Mesenteric fat pad (tissue), 1 donor: ENCODE data around the gene ABCC10. TPM values are rescaled to one million over a fixed set of nuclear protein-coding genes. Genes with fewer than 3 reads are reported as not detected.
"Not testable (repeated sequence)": the region's sequence is repeated elsewhere in the genome, so short reads cannot be mapped to it uniquely, and the experiment has no call there.

ENCODE experiments used
- DNase-seq: peaks from one replicate; pipeline ENCODE4 v3.0.0-alpha.2; 2020; ENCODE audit warnings: low spot score
- total RNA-seq: library from RNA; stranded (reverse); fragmentation: NEBNext Ultra II Directional; extraction: Animal tissue kit (Norgen Biotek cat#: 25700); gene quantifications from one replicate; pipeline ENCODE4 v1.2.1, GENCODE V29; 2021
- donor health status: DM: yes; HTN: yes; CAD: no.

Gene ABCC10
- total RNA-seq, 1 donor from 2014 or later = 22.0 TPM

DNA sequence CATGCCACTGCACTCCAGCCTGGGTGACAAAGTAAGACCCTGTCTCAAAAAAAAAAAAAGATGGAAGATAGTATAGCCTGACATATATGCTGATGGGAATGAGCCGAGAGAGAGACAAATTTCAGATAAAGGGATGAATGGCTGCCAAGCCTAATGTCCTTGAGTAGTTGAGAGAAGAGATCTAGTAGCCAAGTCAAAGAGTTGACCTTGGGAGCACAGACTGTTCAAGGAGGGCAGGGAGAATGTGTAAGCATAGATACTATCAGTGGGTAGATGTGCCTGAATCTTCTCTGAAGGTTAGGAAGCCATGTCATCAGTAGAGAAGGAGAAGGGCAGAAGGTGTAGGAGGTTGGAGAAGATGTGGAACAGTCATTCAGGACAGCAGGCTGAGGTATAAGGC, 20.0 kb upstream of the ABCC10 start:
- no peak for DNase-seq

DNA sequence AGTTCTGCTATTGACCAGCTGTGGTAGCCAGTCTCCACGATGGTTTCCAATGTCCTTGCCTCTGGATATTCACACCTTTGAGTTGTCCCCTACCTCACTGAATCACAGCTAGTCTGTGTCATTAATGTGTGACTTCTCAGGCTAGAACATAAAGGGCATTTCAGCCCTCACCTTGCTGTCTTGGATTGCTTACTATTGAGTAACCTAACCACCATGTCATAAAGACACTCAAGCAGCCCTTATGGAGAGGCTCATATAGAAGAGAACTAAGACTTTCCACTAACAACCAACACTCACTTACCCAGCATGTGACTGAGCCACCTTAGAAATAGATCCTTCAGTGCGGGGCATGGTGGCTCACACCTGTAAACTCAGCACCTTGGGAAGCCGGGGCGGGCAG, 19.1 kb upstream of the ABCC10 start:
- DNase-seq = no peak

DNA sequence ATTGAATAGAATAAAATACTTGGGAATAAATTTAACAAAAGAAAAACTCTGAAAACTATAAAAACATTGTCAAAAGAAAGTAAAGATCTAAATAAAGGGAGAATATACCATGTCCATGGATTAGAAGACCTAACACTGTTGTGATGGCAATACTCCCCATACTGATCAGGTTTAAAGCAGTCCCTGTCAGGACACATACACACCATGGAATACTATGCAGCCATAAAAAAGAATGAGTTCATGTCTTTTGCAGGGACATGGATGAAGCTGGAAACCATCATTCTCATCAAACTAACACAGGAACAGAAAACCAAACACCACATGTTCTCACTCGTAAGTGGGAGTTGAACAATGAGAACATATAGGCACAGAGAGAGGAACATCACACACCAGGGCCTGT, 16.6 kb upstream of the ABCC10 start:
- not testable (repeated sequence) for DNase-seq

DNA sequence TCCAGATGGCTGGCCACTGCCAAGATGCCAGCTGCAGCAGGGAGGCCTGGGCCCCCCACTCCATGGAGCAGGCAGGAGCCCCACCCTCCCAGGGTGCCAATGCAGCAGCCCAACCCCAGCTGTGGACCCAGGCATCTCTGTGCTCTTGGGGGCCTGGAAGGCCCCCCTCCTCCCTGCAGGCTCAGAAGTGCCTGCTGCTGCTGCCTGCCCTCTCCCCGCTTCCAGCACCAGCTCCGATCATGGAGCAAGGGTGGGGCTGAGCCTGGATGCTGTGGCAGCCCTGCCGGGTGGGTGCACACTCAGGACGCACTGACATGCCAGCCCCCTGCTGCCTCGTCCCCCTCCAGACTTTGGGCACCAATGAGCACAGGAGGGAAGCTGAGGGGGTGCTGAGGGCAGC, 14.8 kb upstream of the ABCC10 start:
- DNase-seq = no peak

DNA sequence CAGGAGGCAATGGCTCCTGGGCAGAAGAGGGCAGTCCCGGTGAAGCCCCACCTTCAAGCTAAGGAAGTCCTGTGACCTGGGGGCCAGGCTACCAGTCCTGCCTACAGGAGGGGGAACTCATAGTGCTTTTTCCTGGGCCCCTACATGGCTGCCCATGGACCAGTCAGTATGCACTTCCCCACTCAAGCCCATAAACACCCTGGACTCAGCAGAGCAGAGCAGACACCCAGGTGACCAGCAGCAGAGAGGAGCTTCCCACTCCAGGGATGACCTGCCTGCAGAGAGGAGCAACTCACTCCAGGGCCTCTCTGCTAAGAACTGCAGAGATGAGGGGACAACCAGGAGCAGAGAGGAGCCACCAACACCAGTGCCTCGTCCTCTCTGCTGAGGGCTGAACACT, 14.3 kb upstream of the ABCC10 start:
- DNase-seq = no peak

DNA sequence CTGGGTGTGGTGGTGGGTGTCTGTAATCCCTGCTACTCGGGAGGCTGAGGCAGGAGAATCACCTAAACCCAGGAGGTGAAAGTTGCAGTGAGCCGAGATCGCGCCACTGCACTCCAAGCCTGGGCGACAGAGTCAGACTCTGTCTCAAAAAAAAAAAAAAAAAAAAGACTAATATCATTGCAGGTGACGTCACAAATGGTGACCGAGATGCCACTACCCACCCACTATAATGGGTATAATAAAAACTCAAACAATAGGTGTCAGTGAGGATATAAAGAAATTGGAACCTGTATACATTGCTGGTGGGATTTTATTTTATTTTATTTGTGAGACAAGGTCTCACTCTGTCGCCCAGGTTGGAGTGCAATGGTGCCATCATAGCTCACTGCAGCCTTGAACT, 12.1 kb upstream of the ABCC10 start:
- DNase-seq = not testable (repeated sequence)

DNA sequence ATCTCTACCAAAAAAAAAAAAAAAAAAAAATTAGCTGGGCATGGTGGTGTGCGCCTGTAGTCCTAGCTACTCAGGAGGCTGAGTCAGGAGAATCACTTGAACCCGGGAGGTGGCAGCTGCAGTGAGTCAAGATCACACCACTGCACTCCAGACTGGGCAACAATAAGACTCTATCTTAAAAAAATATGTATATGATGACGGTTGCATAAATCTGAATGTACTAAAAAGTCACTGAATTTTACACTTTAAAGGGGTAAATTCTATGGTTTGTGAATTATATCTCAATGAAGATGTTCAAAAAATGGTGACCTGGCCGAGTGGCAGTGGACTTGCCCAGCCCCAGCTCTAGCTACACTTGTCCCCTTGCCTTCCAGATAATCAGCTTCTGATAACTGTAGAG, 10.4 kb upstream of the ABCC10 start:
- no peak for DNase-seq

DNA sequence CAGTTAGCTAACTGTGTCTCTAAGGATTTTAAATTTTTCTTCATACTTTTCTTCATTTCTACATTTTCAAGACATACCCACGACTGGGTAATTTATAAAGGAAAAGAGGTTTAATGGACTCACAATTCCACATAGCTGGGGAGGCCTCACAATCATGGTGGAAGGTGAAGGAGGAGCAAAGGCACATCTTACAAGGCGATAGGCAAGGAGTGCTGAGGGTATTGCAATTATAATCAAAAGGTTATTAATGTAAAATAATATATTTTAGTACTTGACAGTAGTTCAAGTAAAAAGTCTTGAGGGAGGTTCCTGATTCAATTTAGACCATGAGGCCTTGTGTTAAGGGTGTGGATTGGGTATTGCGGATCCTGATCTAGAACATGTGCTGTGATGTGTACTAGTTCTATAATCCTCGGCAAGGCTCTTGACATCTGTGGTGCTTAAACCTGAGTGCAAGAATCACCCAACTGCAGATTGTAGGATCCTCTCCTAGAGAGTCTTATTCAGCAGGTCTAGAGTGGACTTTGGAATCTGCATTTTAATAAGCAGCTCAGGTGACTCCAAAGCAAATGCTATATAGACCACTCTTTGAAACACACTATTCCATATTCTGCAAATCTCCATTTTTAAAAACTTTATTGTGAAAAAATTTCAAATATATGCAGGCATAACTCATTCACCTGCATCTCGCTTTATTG, 7.2 kb upstream of the ABCC10 start:
- DNase-seq = no peak

DNA sequence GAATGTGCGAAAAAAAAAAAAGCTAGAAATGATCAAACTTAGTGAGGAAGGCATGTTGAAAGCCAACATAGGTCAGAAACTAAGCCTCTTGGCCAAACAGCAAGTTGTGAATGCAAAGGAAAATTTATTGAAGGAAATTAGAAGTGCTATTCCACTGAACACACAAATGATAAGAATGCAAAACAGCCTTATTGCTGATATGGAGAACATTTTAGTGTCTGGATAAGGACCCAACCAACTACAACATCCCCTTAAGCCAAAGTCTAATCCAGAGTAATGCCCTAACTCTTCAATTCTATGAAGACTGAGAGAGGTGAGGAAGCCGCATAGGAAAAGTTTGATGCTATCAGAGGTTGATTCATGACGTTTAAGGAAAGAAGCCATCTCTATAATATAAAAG, 5.5 kb upstream of the ABCC10 start:
- no peak for DNase-seq

DNA sequence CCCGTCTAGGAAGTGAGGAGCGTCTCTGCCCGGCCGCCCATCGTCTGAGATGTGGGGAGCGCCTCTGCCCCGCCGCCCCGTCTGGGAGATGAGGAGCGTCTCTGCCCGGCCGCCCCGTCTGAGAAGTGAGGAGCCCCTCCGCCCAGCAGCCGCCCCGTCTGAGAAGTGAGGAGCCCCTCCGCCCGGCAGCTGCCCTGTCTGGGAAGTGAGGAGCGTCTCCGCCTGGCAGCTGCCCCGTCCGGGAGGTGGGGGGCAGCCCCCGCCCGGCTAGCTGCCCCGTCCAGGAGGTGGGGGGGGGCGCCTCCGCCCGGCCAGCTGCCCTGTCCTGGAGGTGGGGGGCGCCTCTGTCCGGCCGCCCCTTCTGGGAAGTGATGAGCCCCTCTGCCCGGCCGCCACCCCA, 2.3 kb upstream of the ABCC10 start:
- not testable (repeated sequence) for DNase-seq

DNA sequence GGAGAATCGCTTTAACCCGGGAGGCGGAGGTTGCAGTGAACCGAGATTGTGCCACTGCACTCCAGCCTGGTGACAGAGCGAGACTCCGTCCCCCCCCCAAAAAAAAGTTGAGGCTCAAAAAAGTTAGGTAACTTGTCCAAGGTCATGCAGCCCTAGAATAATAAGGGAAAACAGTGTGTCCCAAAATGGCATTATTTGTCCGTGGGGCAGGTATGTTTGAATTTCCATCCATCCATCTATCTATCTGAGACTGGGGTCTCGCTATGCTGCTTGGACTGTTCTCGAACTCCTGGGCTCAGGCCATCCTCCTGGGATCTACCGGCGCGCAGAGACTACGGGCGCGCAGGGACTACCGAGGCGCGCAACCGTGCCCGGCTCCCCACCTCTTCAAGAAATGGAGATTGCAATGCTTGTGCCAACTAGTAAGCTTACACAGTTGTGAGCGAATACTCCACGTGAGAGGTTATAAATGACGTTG, 374 bp upstream of the ABCC10 start:
- DNase-seq = no peak

DNA sequence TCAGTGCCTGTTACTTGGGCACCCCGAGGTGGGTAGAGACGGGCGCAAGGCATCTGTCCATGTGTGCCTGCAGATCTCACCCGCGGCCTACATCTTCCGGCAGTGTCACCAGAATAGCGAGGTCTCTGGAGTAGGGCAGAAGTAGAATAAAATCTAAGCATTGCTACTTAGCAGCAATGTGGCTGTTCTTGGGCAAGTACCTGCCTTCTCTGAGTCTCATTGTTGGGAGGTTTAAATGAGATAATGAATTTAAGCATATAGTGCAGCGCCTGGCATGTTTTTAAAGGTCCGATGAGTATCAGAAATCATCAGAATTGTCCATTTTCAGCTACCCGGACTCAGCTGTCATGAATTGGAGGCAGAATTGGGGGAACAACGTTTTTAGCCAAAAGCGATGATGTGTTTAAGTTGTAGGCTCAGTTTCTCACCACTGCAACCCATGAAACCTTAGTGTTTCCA, 800 bp downstream of the ABCC10 start:
- DNase-seq = no peak

DNA sequence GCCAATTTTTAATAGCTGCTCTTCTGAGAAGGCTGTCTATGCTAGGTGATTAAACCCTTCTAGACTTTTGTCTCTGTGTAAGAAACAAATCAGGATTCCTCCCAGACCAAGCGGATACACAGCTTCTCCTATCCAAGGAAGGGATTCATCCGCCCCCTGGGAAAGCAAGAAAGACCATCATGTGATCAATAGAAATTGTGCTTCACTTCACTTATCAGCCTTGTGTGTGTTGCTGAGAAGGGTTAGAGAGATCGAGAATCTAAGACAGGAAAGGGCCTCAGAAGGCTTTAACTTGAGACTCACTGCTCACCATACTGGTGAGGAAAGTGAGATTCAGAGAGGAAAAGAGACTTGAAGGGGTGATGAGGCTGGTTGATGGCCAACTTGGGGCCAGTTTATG, 1.5 kb downstream of the ABCC10 start:
- no peak for DNase-seq

DNA sequence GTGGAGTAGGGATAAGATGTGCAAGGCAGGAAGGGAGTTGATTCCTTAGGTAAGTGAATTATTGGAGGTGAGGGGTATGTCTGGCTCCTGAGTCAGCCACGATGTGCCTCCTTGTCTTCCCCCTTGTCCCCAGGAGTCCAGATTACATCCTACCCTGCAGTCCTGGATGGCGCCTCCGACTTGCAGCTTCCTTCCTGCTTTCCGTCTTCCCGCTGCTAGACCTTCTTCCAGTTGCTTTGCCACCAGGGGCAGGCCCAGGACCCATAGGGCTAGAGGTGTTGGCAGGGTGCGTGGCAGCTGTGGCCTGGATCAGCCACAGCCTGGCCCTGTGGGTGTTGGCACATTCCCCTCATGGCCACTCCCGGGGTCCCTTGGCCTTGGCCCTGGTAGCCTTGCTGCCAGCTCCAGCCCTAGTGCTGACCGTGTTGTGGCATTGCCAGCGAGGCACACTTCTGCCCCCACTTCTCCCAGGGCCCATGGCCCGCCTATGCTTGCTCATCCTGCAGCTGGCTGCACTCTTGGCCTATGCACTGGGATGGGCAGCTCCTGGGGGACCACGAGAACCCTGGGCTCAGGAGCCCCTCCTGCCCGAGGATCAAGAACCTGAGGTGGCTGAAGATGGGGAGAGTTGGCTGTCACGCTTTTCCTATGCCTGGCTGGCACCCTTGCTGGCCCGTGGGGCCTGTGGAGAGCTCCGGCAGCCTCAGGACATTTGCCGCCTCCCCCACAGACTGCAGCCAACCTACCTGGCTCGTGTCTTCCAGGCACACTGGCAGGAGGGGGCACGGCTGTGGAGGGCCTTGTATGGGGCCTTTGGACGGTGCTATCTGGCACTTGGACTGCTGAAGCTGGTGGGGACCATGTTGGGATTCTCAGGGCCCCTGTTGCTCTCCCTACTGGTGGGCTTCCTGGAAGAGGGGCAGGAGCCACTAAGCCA, 4.9 kb downstream of the ABCC10 start:
- no peak for DNase-seq

DNA sequence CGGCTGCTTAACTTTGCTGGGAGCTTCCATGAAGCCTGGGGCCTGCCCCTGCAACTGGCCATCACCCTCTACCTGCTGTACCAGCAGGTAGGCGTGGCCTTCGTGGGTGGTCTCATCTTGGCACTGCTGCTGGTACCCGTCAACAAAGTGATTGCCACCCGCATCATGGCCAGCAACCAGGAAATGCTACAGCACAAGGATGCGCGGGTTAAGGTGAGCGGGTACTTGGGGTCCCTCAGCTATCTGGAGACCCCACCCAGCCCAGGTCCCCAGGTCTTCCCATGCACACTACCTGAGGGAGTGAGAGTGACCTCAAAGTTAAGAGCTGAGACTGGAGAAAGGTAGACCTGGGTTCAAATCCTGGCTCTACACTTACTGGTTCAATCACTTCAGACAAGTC, 5.8 kb downstream of the ABCC10 start:
- DNase-seq = no peak

DNA sequence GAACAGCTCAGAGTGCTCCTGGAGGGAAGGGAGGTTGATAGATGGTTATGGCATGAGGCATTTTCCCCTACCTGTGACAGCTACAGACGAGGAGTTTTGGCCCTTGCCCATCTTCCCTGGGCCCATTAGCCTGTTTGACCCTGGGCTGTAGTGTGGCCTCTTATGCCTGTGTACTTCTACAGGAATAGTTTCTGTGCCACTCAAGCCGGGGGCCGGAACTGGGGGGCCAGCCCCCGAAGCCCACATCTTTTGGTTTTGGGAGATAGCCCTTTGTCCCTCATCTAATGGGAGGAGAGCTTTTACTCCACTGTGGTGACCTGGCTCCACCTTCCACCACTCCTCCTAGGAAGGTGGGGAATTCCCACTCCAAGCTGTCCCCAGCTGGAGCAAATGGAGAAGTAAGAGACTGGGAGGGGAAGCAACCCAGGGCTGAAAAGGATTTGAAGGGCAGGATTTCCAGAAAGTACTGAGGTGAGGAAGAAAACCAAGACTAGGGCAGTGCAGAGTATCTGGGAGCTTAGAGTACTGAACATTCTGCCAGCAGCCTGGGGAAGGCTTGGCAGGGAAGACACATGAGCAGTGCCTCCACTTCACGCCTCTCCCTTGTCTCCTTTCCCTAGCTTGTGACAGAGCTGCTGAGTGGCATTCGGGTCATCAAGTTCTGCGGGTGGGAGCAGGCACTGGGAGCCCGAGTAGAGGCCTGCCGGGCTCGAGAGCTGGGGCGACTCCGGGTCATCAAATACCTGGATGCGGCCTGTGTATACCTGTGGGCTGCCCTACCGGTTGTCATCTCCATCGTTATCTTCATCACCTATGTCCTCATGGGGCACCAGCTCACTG, 6.9 kb downstream of the ABCC10 start:
- no peak for DNase-seq

DNA sequence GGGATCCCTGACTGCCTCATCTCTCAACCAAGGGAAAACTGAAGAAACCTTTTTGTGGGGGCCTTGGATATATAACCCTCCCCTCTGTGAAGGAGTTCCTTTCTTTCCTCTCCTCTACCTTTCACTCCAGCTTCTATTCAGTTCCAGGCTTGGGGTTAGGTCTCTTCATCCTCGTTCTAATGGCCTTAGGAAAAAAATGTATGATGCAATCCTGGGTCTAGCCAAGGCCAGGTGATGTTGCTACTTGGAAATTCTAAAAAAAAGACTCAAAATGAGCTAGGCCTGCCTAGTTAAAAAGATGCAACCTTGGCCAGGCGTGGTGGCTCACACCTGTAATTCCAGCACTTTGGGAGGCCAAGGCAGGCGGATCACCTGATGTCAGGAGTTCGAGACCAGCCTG, 7.6 kb downstream of the ABCC10 start:
- DNase-seq = no peak

DNA sequence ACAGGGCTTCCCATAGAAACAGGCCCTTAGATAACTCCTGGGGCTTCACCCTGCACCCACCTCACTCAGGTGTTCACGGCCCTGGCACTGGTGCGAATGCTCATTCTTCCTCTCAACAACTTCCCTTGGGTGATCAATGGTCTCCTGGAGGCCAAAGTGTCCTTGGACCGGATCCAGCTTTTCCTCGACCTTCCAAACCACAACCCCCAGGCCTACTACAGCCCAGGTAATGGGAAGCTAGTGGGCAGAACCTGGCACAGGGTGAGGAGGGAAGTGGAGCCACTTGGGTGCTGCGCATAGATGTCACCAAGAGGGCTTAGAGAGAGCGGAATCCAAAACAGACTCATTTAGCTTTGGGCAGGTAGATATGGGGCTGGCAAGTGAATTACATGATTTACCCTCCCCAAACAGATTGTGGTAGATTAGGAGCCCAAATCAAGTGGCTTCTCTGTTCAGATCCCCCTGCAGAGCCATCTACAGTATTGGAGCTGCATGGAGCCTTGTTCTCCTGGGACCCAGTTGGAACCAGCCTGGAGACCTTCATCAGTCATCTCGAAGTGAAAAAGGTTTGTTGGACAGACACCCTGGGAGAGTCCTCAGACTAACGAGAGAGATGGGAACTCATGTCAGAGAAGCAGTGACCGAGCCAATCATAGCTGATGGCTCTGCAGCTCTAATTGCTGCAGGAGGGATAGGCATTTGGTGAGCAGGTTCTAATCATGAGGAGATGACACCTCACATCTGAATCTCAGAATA, 8.5 kb downstream of the ABCC10 start:
- no peak for DNase-seq

DNA sequence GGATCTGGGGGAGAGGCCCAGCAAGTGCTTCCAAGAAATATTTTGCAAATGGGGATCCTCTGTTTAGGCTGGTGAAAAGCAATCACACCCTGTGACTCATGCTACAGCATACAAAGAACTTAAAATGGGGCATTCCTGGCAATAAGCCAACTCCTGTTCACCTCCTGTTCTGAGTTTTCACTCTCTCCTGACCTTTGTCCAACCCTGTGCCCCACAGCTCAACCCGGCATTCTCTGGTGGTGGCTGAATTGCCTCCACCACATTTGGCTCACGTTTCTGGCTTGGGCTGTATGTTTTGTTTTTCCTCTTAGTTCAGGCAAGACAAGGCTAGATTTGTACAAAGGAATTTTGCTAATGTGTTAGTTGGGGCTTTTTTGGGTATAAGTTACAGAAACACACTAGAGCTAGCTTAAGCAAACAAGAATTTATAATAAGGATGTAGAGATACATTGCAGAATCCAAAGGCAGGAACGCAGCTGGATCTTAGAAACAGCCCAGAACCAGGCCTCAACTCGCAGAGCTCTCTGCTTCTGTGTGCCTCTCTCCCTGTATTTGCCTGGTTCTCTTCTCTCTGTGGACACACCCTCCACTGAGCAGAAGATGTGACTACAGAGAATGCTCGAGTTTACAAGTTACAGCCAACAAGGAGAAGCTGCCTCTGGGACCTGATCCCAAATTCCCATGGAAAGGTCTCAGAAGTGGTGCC, 9.4 kb downstream of the ABCC10 start:
- no peak for DNase-seq

DNA sequence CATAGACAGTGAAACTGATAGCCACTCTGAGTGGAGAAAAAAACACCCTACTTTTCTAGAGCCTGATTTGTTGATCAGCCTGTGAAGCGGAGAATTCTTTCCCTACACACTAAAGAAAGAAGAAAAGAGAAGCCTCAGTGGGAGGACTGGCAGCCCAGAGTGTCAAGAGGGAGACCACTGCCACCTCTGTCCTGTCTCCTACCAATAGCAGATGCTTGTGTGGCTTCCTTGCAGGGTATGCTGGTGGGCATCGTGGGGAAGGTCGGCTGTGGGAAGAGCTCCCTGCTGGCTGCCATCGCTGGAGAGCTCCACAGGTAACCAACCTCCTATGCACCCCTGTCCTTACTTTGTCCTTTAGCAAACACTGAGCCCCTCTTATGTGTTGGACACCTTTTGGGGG, 10.4 kb downstream of the ABCC10 start:
- no peak for DNase-seq
